VCaP (cell line): Measurements from ENCODE around the gene OSBPL6.

Experiments used
- H3K27ac ChIP-seq: fragments of 450-650 bp; 2 replicates; pipeline ENCODE4 v1.5.1; 2017
- TF ChIP-seq, protein P1 (sequence below): fragments of 450-650 bp; conservative IDR thresholded peaks from 2 replicates; pipeline ENCODE4 v1.5.1; 2017; ENCODE audit warnings: mild to moderate bottlenecking, moderate library complexity

Gene OSBPL6

DNA sequence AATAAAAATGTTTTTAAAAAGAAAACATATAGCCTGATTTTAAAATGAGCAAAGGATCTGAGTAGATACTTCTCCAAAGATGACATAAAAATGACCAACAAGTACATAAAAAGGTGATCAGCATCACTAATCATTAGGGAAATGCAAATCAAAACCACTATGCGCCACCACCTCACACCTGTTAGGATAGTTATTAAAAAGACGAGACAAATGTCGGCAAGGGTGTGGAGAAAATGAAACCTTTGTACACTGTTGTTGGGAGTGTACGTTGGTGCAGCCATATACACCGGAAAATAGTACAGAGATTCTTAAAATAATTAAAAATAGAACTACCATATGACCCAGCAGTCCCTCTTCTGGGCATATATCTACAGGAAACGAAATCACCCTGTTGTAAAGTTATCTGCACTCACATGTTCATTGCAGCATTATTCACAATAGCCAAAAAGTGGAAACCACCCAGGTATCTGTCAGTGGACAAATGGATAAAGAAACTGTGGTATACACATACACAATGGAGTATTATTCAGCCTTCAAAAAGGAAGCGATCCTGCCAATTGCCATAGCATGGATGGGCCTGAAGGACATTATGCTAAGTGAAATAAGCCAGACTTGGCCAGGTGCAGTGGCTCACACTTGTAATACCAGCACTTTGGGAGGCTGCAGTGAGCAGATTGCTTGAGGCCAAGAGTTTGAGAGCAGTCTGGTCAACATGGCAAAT, 165.0 kb downstream of the OSBPL6 start:
- TF ChIP-seq, protein P1, sequence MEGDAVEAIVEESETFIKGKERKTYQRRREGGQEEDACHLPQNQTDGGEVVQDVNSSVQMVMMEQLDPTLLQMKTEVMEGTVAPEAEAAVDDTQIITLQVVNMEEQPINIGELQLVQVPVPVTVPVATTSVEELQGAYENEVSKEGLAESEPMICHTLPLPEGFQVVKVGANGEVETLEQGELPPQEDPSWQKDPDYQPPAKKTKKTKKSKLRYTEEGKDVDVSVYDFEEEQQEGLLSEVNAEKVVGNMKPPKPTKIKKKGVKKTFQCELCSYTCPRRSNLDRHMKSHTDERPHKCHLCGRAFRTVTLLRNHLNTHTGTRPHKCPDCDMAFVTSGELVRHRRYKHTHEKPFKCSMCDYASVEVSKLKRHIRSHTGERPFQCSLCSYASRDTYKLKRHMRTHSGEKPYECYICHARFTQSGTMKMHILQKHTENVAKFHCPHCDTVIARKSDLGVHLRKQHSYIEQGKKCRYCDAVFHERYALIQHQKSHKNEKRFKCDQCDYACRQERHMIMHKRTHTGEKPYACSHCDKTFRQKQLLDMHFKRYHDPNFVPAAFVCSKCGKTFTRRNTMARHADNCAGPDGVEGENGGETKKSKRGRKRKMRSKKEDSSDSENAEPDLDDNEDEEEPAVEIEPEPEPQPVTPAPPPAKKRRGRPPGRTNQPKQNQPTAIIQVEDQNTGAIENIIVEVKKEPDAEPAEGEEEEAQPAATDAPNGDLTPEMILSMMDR: no peak
- no peak overlapping the region for H3K27ac ChIP-seq

DNA sequence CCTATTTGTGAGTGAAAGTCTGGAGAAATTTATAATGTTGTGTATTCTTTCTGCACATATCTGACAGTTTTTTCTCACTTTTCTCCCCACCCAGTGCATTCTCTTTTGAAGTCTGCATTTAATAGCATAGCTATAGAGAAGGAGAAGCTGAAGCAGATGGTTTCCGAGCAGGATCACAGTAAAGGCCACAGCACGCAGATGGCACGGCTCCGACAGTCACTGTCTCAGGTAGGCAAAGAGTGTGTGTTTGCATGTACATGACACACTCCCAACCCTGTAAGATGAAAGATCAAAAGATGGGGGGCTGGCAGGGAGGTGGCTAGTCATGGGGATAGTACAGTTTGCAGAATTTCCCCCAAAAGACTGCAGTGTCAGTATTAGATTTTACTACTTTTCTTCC, 167.3 kb downstream of the OSBPL6 start:
- TF ChIP-seq, protein P1: no peak
- H3K27ac ChIP-seq: no peak overlapping the region

DNA sequence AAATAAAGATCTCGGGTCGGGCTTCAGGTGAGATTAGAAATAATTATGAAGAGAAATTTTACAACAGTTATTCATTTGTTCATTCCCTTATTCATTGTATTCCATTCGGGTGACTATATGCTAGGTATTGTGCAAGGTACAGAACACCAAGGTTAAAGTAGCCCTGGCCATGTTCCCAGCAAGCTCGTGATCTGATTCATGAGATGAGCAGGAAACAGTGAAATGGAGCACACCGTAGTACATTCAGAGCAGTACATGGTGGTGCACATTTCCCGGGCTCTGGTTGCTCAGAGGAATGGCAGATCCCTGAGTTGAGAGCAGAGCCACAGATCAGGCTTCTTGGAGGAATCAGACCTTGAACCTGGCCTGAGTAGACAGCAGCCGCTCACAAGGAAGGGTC, 168.9 kb downstream of the OSBPL6 start:
- H3K27ac ChIP-seq: peak overlapping the region; percentile 44
- TF ChIP-seq, protein P1: no peak

DNA sequence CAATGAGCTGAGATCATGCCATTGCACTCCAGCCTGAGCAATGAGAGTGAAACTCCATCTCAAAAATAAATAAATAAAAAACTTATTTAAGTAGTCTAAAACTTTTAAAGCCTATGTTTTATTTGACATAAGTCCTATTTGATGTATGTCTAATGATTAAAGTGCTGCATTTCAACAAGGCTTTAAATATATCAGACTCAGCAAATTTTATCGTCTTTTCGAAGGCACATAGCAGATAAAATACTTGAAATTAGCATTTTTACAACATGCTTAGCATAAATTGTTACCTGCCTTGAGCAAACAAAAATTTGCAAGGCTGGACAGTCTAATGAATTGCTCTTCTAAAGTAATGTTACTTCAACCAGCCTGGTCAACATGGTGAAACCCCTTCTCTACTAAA, 170.8 kb downstream of the OSBPL6 start:
- no peak overlapping the region for H3K27ac ChIP-seq
- TF ChIP-seq, protein P1: no peak

DNA sequence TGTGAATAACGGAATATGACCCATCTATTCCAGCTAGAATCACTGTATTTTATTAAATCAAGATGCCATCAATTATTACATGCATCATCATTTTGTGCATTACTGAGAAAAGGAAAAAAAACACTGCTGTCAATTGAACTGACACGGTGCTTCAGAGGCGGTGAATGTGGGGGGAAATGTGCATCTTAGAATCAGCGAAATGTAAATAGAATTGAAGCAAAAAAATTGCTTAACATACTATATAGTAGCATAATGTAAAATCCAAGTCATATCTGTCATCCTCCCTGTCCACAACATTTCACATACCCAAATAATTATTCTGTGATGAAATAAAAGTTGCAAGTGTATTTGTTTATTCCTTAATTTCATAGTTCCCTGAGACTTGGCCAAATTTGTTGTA, 172.1 kb downstream of the OSBPL6 start:
- H3K27ac ChIP-seq: no peak overlapping the region
- TF ChIP-seq, protein P1: no peak

DNA sequence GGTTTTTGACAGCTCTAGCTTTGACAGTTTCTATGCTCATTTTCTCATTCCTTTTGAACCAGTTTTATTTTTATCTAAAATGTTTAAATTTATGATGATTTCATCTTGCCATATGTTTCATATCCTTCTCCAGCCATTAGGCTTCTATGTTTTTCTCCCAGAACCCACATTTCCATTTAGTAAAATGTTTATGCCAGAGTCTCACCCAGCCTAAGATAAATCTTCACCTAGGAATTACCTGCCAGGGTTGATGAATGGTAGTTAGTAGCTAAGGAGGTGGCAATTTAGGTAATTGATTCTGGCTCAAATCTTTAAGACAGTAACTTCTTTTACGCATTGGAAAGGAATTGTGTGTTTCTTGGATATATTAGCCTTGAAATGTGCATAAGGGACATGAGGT, 173.0 kb downstream of the OSBPL6 start:
- TF ChIP-seq, protein P1: no peak
- H3K27ac ChIP-seq: no peak overlapping the region

DNA sequence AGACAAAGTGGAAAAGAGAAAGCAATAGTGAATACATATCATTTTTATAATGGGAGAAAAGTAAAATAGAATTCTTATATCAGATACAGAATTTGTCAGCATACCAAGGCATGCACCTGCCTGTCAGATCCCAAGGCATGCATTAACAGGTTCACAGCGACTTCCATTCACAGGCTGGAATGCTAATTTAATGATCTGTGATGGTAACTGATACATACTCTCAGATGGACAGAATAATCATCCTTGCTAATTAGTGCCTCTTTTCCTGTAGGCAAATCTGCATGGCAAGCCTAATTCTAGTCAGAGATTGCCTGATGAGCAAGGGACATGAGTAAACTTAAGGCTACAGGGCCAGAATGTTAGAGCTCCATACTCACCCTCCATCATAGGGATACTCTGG, 180.6 kb downstream of the OSBPL6 start:
- TF ChIP-seq, protein P1: no peak
- H3K27ac ChIP-seq: no peak overlapping the region
